Measurements from ENCODE around the gene CRYBB1.

The CRYBB1 gene

DNA sequence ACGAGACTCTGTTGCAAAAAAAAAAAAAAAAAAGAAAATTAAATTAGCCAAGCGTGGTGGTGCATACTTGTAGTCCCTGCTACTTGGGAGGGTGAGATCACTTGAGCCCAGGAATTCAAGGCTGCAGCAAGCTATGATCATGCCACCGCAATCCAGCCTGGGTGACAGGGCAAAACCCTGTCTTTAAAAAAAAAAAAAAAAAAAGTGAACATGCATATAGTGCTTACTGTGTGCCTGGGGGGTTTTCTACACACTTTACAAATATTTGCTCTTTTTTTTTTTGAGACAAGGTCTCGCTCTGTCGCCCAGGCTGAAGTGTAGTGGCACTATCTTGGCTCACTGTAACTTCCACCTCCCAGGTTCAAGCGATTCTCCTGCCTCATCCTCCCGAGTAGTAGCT is 40.7 kb downstream of the CRYBB1 start:
- DNase-seq (ENCODE audit: low read depth), result no peak

DNA sequence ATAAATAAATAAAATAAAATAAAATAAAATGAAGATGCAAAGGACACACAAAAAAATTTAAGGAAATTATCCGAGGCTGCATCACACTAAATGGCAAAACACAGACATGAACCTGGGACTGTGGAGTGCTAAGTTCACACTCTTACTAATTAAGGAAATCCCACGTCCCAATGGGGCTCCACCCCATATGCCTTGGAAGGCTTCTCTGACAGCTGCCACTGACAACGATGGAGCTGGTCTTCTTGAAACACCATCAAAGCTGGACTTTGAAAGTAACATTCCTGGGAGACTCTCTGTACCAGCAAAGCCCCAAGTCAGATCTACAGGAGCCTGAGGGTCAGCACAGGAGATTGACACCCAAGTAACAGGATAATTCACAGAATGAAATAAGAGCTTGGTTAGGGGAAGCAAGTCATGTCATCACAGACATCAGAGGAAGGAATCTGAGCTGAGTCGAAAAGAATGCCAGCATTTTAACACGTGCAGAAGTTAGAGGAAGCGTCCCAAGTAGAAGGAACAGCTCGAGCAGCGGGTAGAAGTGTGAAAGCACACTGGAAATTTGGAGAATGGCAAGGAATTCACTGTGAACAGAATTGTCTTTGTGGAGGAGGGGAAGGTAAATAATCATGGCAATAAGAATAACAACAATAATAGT is 41.7 kb downstream of the CRYBB1 start:
- DNase-seq (ENCODE audit: low read depth), result no peak

DNA sequence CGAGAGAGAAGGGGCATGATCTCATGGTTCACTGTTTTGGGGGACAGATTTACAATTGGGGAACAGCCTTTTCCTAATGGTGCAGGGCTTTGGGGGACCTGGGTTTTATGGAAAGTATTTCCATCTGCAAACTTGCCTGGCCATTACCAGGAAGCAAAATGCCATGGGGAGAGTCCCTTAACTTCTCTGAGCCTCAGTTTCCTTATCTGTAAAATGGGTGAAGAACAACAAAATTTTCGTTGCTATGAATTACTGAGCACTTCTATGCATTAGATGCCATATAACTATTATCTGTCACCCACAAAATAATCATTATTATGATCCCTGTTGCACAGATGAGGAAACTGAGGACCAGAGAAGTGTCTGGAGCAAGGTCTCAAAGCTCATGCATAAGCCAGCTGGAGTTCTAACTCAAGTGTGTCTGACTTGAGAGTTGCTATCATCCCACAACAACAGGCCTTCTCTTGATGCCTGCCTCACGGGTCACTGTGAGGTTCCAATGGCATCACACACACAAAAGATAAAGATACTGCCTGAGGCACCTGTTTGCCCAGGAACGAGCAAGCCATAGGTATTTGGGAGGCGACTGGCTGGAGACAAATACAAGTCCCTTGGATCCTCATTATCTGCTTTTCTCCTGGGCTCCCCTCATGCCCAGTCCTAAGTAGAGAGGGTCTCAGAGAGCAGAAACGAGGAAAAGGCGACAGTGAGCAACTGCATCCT is 43.7 kb downstream of the CRYBB1 start:
- no peak for DNase-seq (ENCODE audit: low read depth)

DNA sequence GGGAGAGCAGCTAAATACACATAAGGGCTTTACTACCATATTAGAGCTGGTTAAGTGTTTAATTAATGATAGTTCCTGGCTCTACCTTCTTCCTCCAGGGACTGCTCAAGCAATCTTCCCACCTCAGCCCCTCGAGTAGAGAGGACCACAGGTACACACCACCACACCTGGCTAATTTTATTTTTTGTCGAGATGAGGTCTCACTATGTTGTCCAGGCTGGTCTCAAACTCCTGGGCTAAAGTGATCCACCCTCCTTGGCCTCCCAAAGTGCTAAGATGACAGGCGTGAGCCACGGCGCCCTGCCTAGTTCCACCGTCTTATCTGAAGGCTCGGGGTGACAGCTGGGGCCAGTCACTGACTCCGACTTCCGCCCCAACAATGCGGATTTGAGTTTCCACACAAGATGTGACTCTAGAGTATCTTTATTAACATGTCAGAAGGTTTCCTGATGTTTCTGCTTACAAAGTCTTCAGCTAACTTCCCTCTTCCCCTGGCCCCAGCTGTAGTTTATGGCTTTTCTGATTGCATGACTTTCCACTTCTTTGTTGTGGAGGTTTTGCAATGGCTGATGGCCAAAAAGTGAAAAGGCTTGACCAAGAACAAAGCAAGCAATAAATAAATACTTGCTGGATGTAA is 44.7 kb downstream of the CRYBB1 start:
- DNase-seq (ENCODE audit: low read depth), result no peak

DNA sequence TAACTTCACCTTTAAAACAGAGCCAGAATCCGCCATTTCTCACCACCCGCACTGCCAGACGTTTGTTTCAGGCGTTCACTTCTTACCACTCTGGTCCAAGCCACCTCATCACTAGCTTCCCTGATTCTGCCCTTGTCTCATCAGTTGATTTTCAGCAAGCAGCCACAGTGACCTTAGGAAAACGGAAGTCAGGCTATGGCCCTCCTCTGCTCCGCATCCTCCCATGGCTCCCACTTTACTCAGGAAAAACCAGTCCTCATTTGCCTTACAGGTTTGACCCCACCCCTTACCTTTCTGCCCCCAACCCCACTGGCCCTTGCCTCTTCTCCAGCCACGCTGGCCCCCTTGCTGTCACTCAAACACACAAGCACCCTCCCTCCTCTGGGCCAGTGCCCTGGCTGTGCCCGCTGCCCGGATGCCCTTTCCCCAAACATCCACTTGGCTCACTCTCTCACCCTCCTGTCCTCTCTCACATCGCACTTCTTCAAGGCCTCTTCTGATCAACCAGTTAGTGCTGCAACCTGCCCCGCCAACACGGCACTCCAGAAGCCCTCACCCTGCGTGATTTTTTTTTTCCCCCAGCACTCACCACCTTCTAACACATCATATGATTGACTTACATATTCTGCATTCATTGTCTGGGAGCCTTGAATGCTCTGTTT is 46.8 kb downstream of the CRYBB1 start:
- DNase-seq (ENCODE audit: low read depth), result no peak

DNA sequence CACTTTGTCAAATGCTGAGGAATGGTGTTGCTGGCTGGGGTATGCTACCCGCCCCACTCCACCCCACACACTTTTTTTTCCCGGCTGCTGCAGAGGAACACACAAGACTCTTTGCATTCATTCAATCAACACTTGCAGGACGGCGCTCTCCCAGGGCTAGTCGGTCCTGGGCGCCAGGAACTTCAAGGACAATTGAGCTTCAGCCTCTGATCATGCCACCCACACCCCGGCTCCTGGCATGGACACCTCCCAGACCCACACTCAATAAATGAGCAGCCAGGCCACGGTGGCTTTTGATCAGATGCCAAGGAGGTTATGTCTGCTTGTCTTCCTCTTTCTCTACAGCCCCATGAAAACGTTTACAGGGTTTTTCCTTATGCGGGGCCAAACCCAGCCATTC is 47.7 kb downstream of the CRYBB1 start:
- no peak for DNase-seq (ENCODE audit: low read depth)

DNA sequence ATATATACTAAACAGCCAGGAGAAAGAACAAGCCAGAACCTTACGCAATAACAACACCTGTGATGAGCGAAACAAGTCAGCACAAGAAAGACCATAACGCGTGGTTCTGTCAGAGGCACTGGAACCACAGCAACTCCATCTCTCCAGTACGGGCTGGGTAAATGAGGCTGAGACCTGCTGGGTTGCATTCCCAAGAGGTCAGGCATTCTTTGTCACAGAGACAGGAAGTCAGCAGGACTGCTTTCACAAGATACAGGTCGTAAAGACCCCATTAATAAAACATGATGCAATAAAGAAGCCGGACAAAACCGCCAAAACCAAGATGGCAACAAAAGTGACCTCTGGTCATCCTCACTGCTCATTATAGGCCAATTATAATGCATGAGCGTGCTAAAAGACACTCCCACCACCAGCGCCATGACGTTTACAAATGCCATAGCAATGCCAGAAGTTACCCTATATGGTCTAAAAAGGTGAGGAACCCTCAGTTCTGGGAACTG is 49.6 kb downstream of the CRYBB1 start:
- no peak for DNase-seq (ENCODE audit: low read depth)

DNA sequence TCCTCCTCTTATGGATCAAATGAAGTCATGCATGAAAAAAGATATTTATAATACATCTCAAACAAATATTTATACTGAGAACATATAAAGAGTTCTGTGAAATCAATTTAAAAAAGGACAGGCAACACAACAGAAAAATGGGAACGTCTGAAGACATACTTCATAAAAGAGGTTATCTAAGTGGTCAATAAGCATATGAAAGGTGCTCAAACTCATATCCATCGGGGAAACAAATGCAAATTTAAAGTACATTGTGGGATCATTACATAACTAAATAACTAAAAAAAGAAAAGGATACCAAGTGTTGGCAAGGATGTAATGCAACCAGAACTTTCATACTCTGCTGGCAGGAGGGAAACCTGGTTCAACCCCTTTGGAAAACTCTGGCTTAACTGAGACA is 50.2 kb downstream of the CRYBB1 start:
- DNase-seq (ENCODE audit: low read depth), result no peak

DNA sequence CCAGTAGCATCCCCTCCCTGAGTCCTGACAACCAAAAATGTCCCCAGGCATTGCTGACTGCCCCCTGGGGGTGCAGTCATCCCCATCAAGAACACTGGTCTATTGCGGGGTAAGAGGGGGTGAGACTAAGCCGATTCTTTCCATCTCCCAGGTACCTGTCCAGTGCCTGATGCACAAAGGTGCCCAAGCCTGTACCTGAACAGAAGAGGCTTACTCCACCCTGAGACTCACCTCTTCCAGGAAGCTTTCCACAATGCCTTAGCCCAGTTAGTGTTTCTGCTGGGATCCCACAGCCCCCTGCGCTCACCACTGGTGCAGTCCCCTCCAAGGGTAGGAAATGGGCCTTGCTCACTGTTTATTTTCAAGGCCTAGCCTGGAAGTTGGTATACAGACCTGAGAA is 50.8 kb downstream of the CRYBB1 start:
- no peak for DNase-seq (ENCODE audit: low read depth)

DNA sequence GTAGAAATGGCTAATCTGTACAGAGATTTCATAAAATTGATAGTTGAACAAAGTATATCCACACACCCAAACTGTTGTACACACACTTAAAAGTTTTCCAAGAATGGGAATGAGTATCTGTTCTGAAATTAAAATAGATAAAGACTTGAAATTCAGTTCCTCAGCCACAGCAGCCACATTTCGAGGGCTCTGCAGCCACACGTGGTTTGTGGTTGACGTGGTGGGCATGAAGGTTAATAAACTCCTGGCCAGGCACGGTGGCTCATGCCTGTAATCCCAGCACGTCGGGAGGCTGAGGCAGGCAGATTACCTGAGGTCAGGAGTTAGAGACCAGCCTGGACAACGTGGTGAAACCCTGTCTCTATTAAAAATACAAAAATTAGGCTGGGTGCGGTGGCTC is 51.9 kb downstream of the CRYBB1 start:
- DNase-seq (ENCODE audit: low read depth), result no peak

DNA sequence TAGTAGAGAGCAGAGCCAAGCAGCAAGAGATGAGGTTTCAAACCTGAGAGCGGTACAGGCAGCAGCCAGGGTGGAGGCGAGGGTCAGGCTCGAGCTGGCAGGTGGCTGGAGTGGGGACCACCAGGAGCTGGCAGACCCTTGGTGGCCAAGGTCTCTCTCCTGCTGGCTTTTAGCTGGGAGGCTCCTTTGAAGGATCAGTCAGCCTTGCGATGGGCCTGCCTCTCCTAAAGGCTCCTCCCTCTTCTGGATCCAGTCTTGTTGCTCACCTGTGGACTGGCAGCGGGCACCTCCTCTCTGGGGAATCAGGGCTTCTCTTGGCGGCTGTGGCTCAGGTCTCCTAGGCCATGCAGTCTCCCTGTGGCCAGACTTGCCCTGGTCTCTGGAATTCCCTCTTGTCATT is 52.6 kb downstream of the CRYBB1 start:
- no peak for DNase-seq (ENCODE audit: low read depth)

DNA sequence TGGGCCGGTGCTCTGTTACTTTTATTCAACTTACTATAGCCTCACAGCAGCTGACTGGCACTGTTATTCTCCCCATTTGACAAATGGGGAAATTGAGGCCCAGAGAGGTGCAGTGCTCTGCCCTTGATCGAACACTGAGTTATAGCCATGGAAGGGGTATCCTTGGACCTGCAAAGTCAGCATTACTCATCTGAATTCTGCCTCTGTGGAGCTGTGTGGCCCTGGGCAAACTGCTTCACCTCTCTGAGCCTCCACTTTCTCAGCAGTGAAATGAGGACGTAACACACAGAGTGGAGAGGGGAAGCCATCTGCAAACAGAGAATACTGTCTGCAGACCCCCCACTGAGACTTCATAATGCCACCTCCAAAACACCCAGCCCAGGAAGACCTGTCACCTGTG is 53.2 kb downstream of the CRYBB1 start:
- no peak for DNase-seq (ENCODE audit: low read depth)

DNA sequence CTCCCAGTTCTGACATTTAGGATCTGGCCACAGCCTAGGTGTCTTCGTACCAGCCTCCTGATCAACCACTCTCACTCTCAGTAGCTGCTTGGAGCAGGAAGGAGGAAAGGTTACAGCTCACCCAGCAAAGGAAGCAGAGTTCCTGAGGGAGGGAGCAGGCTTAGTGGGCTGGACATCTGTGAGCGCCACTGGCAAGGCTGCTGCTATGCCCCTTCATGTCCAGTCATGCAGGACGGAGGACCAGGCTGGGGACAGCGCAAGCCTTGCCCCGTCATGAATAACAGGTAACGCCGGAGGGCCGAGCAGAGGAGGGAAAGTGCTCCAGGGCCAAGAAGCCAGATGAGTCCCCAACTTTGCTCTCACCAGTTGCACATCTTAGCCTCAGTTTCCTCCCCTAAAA is 53.6 kb downstream of the CRYBB1 start:
- no peak for DNase-seq (ENCODE audit: low read depth)

DNA sequence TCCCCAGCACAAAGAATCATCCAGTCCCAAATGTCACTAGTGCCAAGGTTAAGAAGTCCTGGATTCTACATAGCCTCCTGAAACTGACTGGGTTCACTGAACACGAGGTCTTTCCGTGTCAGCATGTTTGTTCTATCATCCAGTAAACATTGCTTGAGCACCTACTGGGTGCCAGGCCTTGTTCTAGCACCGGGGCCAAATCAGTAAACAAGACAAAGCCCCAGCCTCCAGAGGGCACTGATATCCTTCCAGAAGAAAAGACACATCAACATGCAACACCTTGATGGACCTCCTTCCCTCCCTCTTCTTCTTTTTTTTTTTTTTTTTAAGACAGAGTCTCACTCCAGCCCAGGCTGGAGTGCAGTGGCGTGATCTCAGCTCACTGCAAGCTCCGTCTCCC is 54.8 kb downstream of the CRYBB1 start:
- DNase-seq (ENCODE audit: low read depth), result no peak

DNA sequence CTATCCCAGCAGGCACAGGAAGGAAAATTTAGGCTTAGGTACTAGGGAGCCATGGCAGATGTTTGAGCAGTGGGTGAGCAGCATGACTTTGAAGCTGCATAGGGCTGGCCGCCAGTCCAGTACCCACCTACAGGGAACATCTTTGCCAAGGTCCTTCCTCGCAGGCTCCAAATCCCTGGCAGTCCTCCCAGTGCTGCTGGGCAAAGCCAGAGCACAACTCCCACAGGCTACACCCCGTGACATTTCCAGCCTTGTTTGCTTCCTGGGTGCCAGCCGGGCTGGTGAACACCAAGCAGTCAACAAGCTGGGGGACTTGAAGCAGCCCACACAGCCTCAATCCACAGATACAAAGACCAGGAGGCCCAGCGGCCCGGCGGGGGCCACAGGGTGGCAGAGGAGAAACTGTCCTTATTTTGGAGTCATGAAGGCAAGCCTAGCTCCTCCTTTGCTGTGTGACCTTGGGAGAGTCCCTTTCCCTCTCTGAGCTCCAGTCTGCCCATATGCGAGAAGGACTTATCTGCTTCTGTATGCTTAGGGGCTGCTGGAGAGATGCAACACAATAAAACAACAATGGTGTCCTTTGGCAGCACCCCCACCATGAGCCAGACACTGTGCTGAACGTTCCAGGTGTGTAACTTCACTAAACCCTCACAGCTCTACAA is 55.9 kb downstream of the CRYBB1 start:
- no peak for DNase-seq (ENCODE audit: low read depth)

DNA sequence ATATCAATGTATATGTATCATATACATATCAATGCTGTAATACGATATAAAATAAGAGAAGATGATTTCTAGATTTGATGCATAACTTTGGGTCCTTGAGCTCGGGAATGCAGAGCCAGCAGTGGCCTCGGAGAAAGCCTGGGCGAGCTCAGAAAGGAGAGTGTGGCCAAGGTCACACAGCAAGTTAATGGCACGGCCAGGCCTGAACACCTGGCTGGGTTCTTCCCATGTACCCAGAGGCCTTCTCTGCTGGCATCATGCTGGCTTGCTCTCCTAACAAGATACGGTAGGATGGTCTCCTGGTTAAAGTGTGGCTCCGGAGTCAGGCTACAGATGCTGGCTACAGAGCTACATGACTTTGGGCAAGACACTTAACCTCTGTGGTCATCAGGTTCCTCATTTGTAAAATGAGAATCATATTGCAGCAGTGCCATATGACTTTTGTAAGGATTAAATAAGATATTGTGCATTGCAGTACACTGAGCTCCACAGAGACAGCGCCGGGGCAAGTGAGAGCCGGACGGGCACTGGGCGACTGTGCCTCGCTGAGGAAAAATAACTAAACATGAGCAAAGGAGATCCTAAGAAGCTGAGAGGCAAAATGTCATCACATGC is 57.8 kb downstream of the CRYBB1 start:
- DNase-seq (ENCODE audit: low read depth), result no peak

DNA sequence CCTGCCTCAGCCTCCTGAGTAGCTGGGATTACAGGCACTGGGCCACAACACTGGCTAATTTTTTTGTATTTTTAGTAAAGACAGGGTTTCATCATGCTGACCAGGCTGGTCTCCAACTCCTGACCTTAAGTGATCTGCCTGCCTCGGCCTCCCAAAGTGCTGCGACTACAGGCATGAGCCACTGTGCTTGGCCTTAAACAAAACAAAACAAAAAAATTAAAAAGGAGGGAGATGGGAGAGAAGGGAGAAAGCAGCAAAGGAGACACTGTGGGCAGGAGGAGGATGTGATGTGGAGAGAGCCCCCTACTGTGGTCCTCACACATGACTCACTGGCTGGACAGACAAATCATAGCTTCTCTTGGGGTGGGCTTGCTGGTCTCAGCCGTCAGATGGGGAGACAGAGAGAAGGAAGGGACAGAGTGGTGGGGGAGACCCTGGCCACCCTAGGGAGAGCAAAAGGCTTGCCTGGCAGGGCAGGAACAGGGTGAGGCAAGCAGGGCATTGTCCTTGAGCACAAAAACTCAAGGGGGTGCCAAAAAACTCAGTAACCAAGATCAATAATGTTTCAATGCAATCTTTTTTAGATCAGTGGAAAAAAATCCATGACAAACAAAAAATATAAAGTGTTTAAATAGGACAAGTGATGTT is 59.5 kb downstream of the CRYBB1 start:
- no peak for DNase-seq (ENCODE audit: low read depth)

DNA sequence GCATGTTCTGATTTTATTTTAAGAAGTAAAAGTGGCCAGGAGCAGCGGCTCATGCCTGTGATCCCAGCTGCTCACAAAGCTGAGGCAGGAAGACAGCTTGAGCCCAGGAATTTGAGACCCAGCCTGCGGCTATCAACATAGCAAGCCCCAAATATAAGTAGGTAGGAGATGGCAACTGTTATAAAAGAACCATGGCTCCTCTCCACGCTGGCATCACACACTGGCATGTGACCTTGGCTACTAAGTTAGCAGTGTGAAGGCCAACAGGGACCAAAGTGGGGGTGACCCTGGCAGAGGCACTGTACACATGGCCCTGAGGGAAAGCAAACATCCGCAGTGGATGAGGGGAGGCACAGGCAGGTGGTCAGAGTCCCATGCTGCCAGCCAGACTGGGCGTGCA is 60.9 kb downstream of the CRYBB1 start:
- no peak for DNase-seq (ENCODE audit: low read depth)

DNA sequence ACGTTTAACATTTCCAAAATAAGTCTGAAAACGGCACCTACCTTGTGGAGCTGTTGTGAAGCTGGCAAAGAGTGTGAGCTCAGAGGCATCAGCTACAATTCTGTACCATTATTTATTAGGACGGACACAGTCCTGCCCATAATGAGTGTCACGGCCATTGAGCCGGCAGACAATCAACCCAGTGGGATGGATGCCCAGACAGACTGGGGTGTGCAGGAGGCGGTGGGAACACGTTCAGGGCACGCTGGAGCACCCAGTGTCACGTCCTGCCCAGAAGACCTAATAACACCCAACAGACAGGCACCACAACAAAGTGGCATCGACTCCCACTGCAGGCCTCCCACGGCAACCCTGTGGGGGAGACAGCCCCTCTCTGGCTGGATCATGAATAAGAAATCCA is 62.3 kb downstream of the CRYBB1 start:
- no peak for DNase-seq (ENCODE audit: low read depth)

DNA sequence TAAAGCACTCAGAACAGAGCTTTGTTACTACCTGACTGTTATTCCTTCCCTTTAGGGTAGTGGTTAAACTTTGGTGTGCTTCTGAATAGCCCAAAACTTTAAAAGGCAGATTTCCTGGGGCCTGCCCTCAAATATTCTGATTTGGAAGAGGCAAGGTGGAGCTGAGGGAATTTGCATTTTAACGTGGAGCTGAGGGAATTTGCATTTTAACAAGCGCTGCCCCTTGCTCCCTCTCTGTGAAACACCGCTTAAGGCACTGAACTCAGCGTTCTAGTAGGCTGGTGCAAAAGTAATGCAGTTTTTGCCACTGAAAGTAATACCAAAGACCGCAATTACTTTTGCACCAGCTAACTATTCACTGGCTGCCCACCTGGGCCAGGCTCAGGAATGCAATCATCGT is 62.9 kb downstream of the CRYBB1 start:
- no peak for DNase-seq (ENCODE audit: low read depth)

DNA sequence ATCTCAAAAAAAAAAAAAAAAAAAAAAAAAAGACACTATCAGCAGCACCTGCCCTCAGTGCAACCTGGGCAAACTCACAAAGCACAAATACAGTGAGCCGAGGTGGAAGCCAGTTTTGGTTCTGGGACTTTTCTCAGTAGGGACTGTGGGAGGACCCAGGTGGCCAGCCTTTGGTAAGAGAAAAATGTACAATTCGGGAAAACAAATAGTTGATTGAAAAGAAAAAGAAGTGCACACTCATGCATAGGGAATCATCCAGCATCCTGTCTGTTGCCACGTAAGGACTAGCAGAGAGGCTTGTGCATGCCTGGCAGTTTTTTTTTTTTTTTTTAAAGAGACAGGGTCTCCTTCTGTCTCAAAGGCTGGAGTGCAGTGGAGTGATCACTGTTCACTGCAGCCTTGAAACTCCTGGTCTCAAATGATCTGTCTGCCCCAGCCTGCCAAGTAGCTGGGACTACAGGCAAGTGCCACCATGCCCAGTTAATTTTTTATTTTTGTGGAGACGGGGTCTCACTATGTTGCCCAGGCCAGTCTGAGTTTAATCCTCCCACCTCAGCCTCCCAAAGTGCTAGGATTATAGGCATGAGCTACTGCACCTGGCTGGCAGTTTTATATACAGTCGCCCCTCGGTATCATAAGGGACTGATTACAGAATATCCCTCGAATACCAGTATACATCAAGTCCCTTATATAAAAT is 64.6 kb downstream of the CRYBB1 start:
- DNase-seq (ENCODE audit: low read depth), result no peak

All from stimulated activated CD8-positive, alpha-beta memory T cell treated with anti-CD3 and anti-CD28 coated beads, Interleukin-12 subunit alpha, Interleukin-12 subunit beta, amount 100 ng/mL, for 1 hour (primary cell).